GM12865 (cell line): ENCODE results near the gene CAVIN4.
A peak's percentile ranks its signal among the peaks of the same experiment; 100 is the strongest.

ENCODE experiments used
- DNase-seq: peaks from one replicate; pipeline ENCODE4 v3.0.0; 2010; ENCODE audit warnings: low read depth
- H3K4me3 ChIP-seq: 2 replicates; pipeline ENCODE4 v1.5.1; 2011; ENCODE audit warnings: mild to moderate bottlenecking, low read depth, low read length, control low read depth
- TF ChIP-seq, protein P1 (sequence below): IDR thresholded peaks from 2 replicates; pipeline ENCODE4 v1.5.1; 2011; ENCODE audit warnings: low read length, control low read depth, low read depth, inconsistent platforms; ENCODE audit not compliant: insufficient read depth; ENCODE audit errors: missing control alignments

CAVIN4 gene, protein sequence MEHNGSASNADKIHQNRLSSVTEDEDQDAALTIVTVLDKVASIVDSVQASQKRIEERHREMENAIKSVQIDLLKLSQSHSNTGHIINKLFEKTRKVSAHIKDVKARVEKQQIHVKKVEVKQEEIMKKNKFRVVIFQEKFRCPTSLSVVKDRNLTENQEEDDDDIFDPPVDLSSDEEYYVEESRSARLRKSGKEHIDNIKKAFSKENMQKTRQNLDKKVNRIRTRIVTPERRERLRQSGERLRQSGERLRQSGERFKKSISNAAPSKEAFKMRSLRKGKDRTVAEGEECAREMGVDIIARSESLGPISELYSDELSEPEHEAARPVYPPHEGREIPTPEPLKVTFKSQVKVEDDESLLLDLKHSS

DNA sequence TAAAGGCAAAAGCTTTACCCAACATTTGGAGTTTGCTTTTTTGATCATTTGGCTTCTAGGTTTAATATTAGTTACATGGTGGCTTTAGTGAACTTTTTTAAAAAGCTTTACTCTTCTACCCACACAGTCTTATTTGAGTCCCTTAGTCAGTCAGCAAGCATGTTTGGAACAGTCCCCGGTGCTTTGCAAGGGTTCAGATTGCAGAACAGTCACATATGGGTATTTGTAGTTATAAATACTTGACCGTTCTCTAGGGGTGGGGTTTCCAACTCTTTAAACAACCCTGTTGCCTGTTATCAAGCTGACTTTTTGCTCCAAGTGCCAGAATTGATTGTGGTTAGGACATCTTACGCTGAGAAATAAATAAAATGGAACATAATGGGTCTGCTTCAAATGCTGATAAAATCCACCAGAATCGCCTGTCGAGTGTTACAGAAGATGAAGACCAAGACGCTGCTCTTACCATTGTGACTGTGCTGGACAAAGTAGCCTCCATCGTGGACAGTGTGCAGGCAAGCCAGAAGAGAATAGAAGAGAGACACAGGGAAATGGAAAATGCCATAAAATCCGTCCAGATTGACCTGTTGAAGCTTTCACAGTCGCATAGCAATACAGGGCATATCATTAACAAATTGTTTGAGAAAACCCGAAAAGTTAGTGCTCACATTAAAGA, at the start of gene CAVIN4:
CAVIN4 (plus strand) TSS at position 304 of the 673 bp plus-strand sequence; CDS start at position 369, 65 bp downstream.
- TF ChIP-seq, protein P1, sequence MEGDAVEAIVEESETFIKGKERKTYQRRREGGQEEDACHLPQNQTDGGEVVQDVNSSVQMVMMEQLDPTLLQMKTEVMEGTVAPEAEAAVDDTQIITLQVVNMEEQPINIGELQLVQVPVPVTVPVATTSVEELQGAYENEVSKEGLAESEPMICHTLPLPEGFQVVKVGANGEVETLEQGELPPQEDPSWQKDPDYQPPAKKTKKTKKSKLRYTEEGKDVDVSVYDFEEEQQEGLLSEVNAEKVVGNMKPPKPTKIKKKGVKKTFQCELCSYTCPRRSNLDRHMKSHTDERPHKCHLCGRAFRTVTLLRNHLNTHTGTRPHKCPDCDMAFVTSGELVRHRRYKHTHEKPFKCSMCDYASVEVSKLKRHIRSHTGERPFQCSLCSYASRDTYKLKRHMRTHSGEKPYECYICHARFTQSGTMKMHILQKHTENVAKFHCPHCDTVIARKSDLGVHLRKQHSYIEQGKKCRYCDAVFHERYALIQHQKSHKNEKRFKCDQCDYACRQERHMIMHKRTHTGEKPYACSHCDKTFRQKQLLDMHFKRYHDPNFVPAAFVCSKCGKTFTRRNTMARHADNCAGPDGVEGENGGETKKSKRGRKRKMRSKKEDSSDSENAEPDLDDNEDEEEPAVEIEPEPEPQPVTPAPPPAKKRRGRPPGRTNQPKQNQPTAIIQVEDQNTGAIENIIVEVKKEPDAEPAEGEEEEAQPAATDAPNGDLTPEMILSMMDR: no peak
- DNase-seq: no peak

GRCh38 chr9:100534401-100534800, 43.5 kb upstream of the CAVIN4 start:
- no peak overlapping the region for H3K4me3 ChIP-seq
- TF ChIP-seq, protein P1: no peak
- no peak for DNase-seq

More for the DNA sequence above, at the start of gene CAVIN4:
- H3K4me3 ChIP-seq: no peak within 1 kb of the TSS

- TF ChIP-seq, protein P1: no peak
- DNase-seq: no peak
- no peak overlapping the region for H3K4me3 ChIP-seq
Measured at GRCh38 chr9:100540327-100540726, 37.6 kb upstream of the CAVIN4 start.

GRCh38 chr9:100549048-100549447, 28.8 kb upstream of the CAVIN4 start:
- peak; percentile 3 for DNase-seq
- TF ChIP-seq, protein P1: no peak
- H3K4me3 ChIP-seq: no peak overlapping the region

DNA sequence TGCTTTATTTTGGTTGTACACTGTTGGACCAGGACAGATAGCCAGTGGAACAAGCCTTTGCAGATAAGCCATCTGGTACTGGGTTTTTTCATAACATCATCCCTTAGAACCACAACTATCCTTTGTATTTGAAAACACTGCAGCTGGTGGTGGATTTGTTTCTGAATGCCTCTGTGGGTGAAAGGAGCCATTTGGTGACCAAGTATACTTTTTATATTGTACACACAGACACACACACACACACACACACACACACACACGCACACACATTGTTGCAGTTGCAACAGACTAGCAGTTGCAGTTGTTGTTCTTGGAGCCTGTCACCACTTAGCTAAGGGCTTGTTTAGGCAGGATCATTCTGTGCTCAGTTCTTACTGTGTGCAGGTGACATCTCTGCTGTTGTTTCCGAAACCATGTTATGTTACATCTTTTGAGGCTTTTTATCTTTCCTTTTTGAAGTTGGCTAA, 22.9 kb upstream of the CAVIN4 start:
- no peak overlapping the region for H3K4me3 ChIP-seq
- peak; percentile 50 for DNase-seq
- TF ChIP-seq, protein P1: no peak

DNA sequence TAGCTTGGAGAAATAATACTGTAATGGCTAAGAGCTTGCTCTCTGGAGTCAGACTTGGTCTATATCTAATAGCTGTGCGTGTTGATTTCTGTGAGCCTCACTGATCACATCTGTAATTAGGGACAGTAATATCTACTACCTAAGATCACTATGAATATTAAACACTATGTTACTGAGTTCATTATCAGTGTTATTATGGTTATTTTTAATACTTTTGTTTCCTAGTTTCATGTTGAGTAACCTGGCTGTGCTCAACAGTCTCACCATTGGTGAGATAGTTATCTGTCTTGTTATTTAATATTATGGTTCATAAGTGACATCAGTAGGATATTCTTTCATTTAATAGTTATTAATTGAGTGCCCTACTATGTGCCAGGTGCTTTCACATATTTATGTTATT, 22.4 kb upstream of the CAVIN4 start:
- TF ChIP-seq, protein P1: no peak
- DNase-seq: peak; percentile 17

GRCh38 chr9:100557053-100557452, 20.8 kb upstream of the CAVIN4 start:
- TF ChIP-seq, protein P1: no peak

More for the DNA sequence above, 22.4 kb upstream of the CAVIN4 start:
- H3K4me3 ChIP-seq: no peak overlapping the region

More at GRCh38 chr9:100557053-100557452, 20.8 kb upstream of the CAVIN4 start:
- no peak overlapping the region for H3K4me3 ChIP-seq
- DNase-seq: no peak
